ENCODE measurements around the gene LEMD2.

The LEMD2 gene

GRCh38 chr6:33754222-33754621 is 34.7 kb downstream of the LEMD2 start:
- DNase-seq, result no peak

DNA sequence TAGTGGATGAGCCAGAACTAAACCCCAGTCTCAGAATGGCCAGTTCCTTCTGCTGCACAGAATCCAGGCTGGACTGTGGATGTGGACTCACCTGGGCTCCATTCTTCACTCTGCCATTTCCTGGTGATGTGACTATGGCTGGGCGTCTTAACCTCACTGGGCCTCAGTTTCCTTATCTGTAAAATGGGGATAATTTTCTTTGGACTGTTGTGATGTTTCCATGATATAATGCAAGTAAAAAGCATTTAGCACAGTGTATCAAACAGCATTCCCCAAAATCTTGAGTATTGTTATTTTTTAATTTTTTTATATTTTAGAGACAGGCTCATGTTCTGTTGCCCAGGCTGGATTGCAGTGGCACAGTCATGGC is 36.3 kb downstream of the LEMD2 start:
- no peak for DNase-seq

DNA sequence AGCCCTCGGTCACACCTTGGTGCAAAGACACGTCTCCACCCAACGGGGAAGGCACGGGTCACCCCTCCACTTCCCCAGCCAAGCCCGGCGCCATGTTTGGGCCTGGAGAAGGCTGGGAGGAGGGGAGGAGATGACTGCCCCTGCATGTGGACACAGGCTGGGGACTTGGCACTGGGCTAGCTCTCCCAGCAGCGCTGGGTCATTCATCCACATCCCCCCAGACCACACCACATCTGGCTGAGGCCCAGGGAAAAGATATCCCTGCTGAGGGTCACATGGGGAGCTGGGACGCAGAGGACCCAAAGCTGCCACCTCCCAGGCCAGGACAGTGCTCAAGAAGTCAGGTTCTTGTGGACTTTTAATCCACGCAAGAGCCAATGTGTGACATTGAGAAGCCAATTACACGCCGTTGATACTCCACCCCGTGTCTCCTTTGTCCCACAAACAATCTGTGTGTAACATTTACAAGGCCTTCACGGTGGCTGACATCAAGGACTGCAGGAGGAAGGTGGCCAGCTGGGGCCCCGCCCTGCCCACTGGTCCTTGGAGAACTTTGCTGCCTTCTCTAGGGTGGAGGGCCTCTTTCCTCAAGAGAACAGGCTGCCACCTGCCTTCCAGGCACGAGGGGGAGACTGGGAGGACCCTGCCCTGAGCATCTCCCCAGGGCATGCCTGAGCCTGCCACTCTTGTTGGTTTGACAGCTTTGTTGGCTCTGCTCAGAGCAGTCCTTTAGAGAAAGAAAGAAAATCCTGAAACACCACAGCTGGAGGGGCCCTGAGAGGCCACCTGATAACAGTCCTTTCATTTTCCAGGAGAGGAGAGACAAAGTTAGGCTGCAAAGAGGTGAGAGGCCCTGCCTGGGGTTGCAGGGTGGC is 36.9 kb downstream of the LEMD2 start:
- peak; percentile 94 to 98 for DNase-seq

DNA sequence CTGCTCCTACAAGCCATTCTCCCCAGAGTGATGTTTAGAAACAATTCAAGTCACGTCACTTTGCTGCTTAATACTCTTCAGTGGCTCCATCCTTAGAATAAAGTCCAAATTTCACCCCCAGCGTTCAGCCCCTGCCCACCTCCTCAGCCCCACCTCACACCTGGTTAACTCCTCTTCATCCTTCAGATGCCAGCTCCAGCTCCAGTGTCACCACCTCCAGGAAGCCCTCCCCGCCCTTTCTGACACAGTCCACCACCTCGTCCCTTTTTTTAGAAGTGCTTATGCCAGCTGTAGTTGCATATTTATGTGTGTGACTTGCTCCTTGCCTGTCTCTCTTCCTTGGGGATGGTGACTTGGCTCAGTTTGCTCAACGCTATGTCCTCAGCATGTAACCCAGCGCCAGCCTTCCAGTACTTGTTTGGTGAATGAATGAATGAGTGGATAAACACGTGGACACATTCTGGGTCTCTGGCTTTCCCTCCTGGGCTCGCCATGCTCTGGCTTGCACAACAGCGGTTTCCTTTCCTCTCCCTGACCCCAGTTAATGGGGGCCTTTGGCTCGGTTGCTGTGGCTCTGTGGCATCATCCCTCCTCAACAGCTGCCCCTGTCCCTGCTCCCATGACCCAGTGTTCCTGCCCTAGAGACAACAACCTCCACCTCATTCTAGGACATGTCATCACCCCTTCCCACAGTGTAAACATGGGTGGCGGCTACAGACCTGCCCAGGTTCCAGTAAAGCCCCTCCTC is 38.5 kb downstream of the LEMD2 start:
- no peak for DNase-seq

GRCh38 chr6:33749401-33749800 is 39.5 kb downstream of the LEMD2 start:
- peak in 1 of 2 experiments; percentile 82 for DNase-seq

DNA sequence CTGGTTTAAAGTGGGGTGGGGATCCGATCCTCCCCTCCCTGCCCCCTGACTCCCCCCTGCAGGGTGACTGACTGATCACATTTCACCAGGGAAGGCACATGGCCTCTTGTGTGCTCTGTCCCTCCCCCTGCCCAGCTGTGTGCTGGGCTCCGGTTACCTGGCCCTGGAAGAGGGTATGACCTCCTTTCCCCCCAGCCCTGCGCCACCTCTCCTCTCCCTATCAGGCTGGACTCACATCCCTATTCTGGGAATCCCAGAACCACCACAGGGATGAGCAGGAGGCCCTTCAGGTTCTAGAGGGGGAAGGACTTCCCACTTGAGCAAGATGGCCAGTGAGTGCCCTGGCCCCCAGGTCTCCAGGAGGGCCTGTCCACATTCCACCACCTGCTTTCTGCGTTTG is 40.1 kb downstream of the LEMD2 start:
- DNase-seq, result peak in 1 of 2 experiments; percentile 81

- DNase-seq, result peak in 1 of 2 experiments; percentile 46
Observed at GRCh38 chr6:33747823-33748222, 41.1 kb downstream of the LEMD2 start.

- DNase-seq, result peak in 1 of 2 experiments; percentile 28
Observed at GRCh38 chr6:33746651-33747100, 42.3 kb downstream of the LEMD2 start, which contains the start of gene IP6K3. IP6K3 (minus strand) TSS chr6:33746905; CDS start chr6:33735476, 11,429 bp downstream.

GRCh38 chr6:33746036-33746600 is 42.8 kb downstream of the LEMD2 start:
- DNase-seq, result peak; percentile 39 to 78

- DNase-seq, result no peak
Observed at GRCh38 chr6:33745548-33745947, 43.4 kb downstream of the LEMD2 start.

DNA sequence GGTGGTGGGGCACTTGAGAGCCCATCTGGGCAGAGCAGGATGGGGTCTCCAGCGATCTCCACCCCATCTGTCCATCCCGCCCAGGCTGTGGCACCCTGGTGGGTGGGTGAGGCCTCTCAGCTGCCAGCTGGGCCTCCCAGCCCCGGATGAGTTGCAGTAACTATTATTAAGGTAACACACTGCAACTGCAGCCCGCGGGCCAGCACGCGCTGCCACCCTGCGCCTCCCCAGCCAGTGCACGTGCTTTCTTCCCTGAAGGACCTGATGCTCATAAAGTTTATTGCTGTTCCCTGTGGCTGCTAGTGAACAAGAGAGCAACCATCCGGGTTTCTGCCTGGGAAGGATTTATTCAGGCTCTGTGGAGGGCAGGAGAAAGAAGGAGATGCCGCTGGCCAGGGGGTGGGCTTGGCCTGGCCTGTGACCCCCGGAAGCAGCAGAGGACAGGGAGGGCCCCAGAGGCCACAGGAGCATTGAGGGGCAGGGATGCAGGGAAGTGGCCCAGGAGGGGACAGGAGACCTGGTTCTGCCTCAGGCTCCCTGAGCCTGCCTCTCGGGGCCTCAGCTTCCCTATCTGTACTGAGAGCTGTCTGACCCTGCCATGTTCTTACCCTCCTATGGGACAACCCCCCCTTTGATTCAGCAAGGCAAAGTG is 43.9 kb downstream of the LEMD2 start:
- peak; percentile 97 for DNase-seq

GRCh38 chr6:33744001-33744848 is 44.7 kb downstream of the LEMD2 start:
- peak; percentile 97 for DNase-seq

GRCh38 chr6:33742837-33743236 is 46.1 kb downstream of the LEMD2 start:
- DNase-seq, result no peak

GRCh38 chr6:33742092-33742491 is 46.8 kb downstream of the LEMD2 start:
- DNase-seq, result no peak

GRCh38 chr6:33740794-33741193 is 48.1 kb downstream of the LEMD2 start:
- no peak for DNase-seq

DNA sequence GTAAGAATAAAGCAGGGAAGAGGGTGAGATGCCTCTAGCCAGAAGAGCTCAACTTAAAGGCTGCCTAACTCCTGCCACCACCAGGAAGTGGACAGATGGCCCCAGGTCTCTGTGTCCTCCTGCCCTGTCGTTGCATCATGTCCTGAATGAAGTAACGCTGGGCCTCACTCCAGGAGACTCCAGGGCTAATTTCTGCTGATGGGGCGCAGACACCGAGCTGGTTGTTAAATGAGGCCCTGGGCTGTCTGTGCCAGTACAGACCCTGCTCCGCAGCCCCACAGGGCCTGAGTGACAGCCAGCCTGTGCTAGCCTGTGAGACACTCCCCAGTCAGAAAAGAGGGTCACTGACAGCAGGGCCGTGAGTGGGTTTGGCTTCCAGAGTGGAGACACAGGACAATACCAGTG is 48.7 kb downstream of the LEMD2 start:
- peak in 1 of 2 experiments; percentile 39 for DNase-seq

- no peak for DNase-seq
Observed at GRCh38 chr6:33739571-33739970, 49.4 kb downstream of the LEMD2 start.

DNA sequence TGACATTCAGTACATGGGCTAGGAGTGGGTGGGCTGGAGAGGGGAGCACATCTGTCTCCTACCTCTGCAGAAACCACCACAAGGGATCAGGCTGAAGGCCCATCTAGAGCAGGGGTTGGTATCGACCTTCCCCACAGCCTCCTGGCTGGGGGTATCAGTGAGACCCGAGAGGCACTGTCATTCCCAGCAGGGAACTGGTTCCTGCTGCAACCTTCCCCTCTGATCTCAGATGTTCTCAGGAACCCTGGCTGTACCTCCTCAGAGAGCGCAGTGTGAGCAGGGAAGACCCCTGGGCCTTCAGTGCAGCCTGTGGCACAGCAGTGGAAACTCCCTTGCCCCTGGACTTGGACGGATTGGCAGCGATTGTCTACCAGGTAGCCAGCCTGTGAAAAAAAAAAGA is 50.1 kb downstream of the LEMD2 start:
- no peak for DNase-seq

GRCh38 chr6:33738153-33738552 is 50.8 kb downstream of the LEMD2 start:
- DNase-seq, result no peak

DNA sequence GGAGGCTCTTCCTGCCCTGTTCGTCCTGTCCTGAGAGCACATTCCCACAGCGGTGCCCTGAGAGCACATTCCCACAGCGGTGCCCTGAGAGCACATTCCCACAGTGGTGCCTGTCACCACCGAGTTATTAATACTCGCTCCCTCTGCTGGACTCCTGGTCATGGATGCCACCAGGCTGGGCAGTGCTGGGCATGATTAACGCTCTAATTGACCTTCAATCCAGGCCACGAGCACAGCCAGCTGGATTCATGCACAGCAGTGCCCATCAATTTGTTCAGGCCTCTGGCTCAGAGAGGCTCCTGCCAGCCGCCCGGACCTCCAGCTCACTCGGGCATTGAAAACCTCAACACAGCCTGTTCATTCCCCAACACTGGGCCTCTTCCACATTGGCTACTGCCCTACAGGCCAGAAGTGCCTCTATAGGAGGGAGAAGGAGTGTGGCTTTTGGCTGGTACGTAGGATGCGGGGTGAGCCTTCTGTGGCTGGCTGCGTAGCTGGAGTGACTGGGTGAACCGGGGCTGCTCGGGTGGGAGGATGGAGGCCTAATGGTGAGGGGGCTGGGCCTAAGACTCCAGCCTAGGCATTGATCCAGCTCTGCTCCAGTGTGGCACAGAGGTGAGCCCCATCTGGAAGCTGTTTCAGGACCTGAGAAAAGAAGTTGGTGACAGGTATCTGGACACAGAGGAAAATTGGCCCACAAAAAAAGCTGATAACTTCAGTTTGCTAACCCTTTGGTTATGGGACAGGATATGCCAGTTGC is 51.5 kb downstream of the LEMD2 start:
- no peak for DNase-seq

GRCh38 chr6:33735216-33735615 is 53.7 kb downstream of the LEMD2 start:
- peak in 1 of 2 experiments; percentile 77 for DNase-seq
